NCI-H2196 treated with DMSO at 0.1 percent for 48 hours (cell line): Measurements from ENCODE around the gene MALAT1.

Experiments
- DNase-seq: peaks from one replicate; lab custom pipeline; 2025; ENCODE audit not compliant: unreplicated experiment; lab: John Stamatoyannopoulos, UW

The MALAT1 gene

GRCh38 chr11:65554842-65555430, 56.1 kb downstream of the MALAT1 start:
- DNase-seq: no peak

GRCh38 chr11:65555693-65556231, 56.9 kb downstream of the MALAT1 start:
- no peak for DNase-seq
